HEK293 (cell line): ENCODE data around the gene SAMD1.

Experiments
- CTCF ChIA-PET: fragments of 350-600 bp; formaldehyde crosslinking; extraction: SDS; loops from one replicate; lab custom pipeline; 2021; ENCODE audit warnings: antibody characterized with exemption; lab: Yijun Ruan, JAX
- POLR2A ChIA-PET: fragments of 300-600 bp; formaldehyde crosslinking; extraction: SDS; loops from one replicate; lab custom pipeline; 2020; ENCODE audit warnings: antibody characterized with exemption, inconsistent platforms; lab: Yijun Ruan, JAX
- H3K27ac ChIP-seq: fragments of 200-500 bp; sonication (Bioruptor generic); 2 replicates; pipeline ENCODE4 v1.5.1; 2014; ENCODE audit warnings: low read depth, low read length, control low read depth, inconsistent platforms; ENCODE audit errors: extremely low read depth
- H3K36me3 ChIP-seq, 2 experiments: fragments of 200-500 bp in 1 of 2; sonication (Bioruptor generic) in 1 of 2; 1 replicate in 1 of 2; 2 replicates in 1 of 2; pipeline ENCODE4 v1.5.1; 2014 to 2017; ENCODE audit warnings: inconsistent platforms in 2 of 2, low read length in 2 of 2; ENCODE audit not compliant: control insufficient read depth in 2 of 2, insufficient read depth in 1 of 2
- H3K4me1 ChIP-seq: fragments of 200-500 bp; sonication (Bioruptor generic); 2 replicates; pipeline ENCODE4 v1.5.1; 2014; ENCODE audit warnings: mild to moderate bottlenecking, low read length, inconsistent platforms; ENCODE audit not compliant: control insufficient read depth, insufficient read depth
- H3K4me3 ChIP-seq: 2 replicates; pipeline ENCODE4 v1.5.1; 2011; ENCODE audit warnings: low read depth, mild to moderate bottlenecking, control low read depth, low read length, moderate library complexity
- H3K9me3 ChIP-seq: fragments of 200-500 bp; sonication (Bioruptor generic); 2 replicates; pipeline ENCODE4 v1.5.1; 2014; ENCODE audit warnings: low read depth, low read length, inconsistent platforms; ENCODE audit not compliant: control insufficient read depth, insufficient read depth
- GFI1B ChIP-seq: fragments of 450-650 bp; formaldehyde crosslinking; IDR thresholded peaks from 2 replicates; pipeline ENCODE4 v1.5.1; 2016; ENCODE audit warnings: missing biosample characterization, missing genetic modification characterization
- KLF8 ChIP-seq: fragments of 450-650 bp; formaldehyde crosslinking; IDR thresholded peaks from 2 replicates; pipeline ENCODE4 v1.5.1; 2016; ENCODE audit warnings: missing biosample characterization, missing genetic modification characterization
- KLF9 ChIP-seq: fragments of 450-650 bp; formaldehyde crosslinking; IDR thresholded peaks from 2 replicates; pipeline ENCODE4 v1.5.1; 2016; ENCODE audit warnings: missing biosample characterization, missing genetic modification characterization, low read depth
- MZF1 ChIP-seq: fragments of 450-650 bp; formaldehyde crosslinking; IDR thresholded peaks from 2 replicates; pipeline ENCODE4 v1.5.1; 2017; ENCODE audit warnings: missing biosample characterization, missing genetic modification characterization, borderline replicate concordance
- PRDM1 ChIP-seq: fragments of 450-650 bp; formaldehyde crosslinking; IDR thresholded peaks from 2 replicates; pipeline ENCODE4; 2016; ENCODE audit warnings: missing biosample characterization, missing genetic modification characterization
- YY1 ChIP-seq: fragments of 450-650 bp; formaldehyde crosslinking; IDR thresholded peaks from 2 replicates; pipeline ENCODE4 v1.5.1; 2018; ENCODE audit warnings: missing biosample characterization, missing genetic modification characterization
- ZBTB8A ChIP-seq: fragments of 450-650 bp; formaldehyde crosslinking; IDR thresholded peaks from 2 replicates; pipeline ENCODE4 v1.5.1; 2016; ENCODE audit warnings: missing biosample characterization, missing genetic modification characterization
- ZFP69B ChIP-seq: fragments of 450-650 bp; formaldehyde crosslinking; IDR thresholded peaks from 2 replicates; pipeline ENCODE4 v1.5.1; 2016; ENCODE audit warnings: missing biosample characterization, missing genetic modification characterization
- ZNF292 ChIP-seq: fragments of 450-650 bp; formaldehyde crosslinking; IDR thresholded peaks from 2 replicates; pipeline ENCODE4 v1.5.1; 2016; ENCODE audit warnings: low read depth, missing biosample characterization, missing genetic modification characterization, borderline replicate concordance
- ZNF366 ChIP-seq: fragments of 450-650 bp; formaldehyde crosslinking; conservative IDR thresholded peaks from 2 replicates; pipeline ENCODE4 v1.5.1; 2016; ENCODE audit warnings: missing biosample characterization, missing genetic modification characterization
- ZNF521 ChIP-seq: fragments of 450-650 bp; formaldehyde crosslinking; IDR thresholded peaks from 2 replicates; pipeline ENCODE4 v1.5.1; 2017; ENCODE audit warnings: missing biosample characterization, mild to moderate bottlenecking, missing genetic modification characterization
- ZNF529 ChIP-seq: fragments of 450-650 bp; formaldehyde crosslinking; IDR thresholded peaks from 2 replicates; pipeline ENCODE4 v1.5.1; 2017; ENCODE audit warnings: missing genetic modification characterization, missing biosample characterization; ENCODE audit not compliant: insufficient replicate concordance
- ZNF830 ChIP-seq: fragments of 450-650 bp; IDR thresholded peaks from 2 replicates; pipeline ENCODE4 v1.5.0; 2018; ENCODE audit warnings: missing biosample characterization, missing genetic modification characterization, low read depth, mild to moderate bottlenecking, moderate library complexity
- TF ChIP-seq, protein P1 (sequence below): fragments of 450-650 bp; formaldehyde crosslinking; IDR thresholded peaks from 2 replicates; pipeline ENCODE4 v1.5.1; 2016; ENCODE audit warnings: missing biosample characterization, missing genetic modification characterization, borderline replicate concordance
- TF ChIP-seq, protein P2 (sequence below): fragments of 450-650 bp; formaldehyde crosslinking; IDR thresholded peaks from 2 replicates; pipeline ENCODE4 v1.5.1; 2016; ENCODE audit warnings: missing biosample characterization, missing genetic modification characterization
- TF ChIP-seq, protein P3 (sequence below): fragments of 450-650 bp; formaldehyde crosslinking; IDR thresholded peaks from 2 replicates; pipeline ENCODE4 v1.5.1; 2017; ENCODE audit warnings: missing biosample characterization, missing genetic modification characterization

SAMD1 gene

DNA sequence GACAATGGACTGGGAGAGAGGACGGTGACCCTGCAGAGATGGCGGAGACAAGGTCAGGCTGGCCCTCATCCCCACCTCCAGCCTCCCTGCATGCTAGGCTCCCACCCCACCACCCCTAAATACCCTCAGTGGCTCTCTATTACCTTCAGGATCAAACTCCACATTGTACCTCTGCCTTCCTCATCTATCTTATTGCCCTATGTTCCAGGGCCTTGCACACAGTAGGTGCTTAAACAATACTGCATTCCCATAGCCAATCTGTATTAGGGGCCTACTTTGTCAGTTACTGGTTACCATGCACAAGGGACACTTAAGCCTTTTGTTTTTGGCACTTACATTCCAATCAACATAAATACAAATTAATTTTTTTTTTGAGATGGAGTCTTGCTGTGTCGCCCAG, 35.2 kb downstream of the SAMD1 start:
- POLR2A ChIA-PET: no interaction called here
- Histone ChIP-seq H3K4me1 (peaks cover 4% of the 10 kb centered on the region), H3K27ac (no peak overlapping the region), H3K4me3 (no peak overlapping the region), H3K36me3 (no peaks in the 10 kb centered on the region), H3K9me3 (no peaks in the 10 kb centered on the region)
- CTCF ChIA-PET: interaction anchor here (1.1 to 6.9 kb wide), 2 partner anchors 12 to 16 kb away, joined by 3 to 80 read pairs; partner anchors contain the start of gene MISP3
- TF ChIP-seq ZFP69B (tag by site-specific recombination): no peak
- TF ChIP-seq, all 188 proteins: peak for 0

DNA sequence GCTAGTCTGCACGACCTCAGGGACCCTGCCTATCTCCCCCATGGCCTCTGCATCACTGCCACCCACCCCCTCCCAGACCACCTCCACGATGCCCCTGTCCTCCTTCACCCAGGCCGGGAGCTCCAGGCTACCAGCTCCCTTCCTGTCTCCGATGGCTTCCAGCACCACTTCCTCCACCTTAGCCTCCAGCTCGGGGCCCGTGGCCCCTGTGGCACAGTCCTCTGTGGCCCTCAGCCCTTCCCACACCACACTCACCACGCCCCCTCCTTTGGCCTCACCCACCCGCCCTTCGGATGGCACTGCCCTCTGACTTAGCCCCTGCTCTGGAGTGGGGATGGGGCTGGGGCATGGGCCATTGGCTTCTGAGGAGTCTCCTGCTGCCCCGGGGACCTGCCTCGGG, 35.8 kb downstream of the SAMD1 start:
- POLR2A ChIA-PET: no interaction called here
- H3K4me1 ChIP-seq: peaks cover 4% of the 10 kb centered on the region
- CTCF ChIA-PET: interaction anchor here (0.6 to 0.8 kb wide), 2 partner anchors 15 to 19 kb away, joined by 3 to 5 read pairs; no protein-coding TSS in a partner anchor

DNA sequence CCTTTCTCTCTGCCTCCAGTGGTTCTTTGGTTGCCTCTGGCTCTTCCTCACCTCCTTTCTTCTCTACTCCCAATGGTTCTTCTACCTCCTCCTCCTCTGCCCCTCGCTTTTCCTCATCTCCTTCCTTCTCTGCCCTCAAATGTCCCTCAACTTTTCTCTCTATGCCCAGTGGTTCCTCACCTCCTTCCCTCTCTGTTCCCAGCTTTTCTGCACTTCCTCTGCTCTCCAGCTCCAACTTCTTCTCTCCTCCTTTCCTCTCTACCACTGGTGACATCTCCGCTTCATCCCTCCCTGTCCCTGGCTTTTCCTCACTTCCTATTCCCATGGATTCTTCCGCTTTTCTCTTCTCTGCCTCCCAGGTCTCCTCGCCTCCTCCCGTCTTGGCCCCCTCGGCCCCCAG, 36.5 kb downstream of the SAMD1 start:
- Histone ChIP-seq H3K4me1 (peaks cover 4% of the 10 kb centered on the region), H3K9me3 (no peaks in the 10 kb centered on the region), H3K27ac (no peak overlapping the region), H3K36me3 (no peaks in the 10 kb centered on the region; a peak in 1 of 3 replicates), H3K4me3 (no peak overlapping the region)
- TF ChIP-seq ZNF529 (tag by site-specific recombination): no peak
- TF ChIP-seq KLF8 (tag by site-specific recombination): peak; percentile 31; the same call in 1 of the 2 replicates
- TF ChIP-seq, protein P1, sequence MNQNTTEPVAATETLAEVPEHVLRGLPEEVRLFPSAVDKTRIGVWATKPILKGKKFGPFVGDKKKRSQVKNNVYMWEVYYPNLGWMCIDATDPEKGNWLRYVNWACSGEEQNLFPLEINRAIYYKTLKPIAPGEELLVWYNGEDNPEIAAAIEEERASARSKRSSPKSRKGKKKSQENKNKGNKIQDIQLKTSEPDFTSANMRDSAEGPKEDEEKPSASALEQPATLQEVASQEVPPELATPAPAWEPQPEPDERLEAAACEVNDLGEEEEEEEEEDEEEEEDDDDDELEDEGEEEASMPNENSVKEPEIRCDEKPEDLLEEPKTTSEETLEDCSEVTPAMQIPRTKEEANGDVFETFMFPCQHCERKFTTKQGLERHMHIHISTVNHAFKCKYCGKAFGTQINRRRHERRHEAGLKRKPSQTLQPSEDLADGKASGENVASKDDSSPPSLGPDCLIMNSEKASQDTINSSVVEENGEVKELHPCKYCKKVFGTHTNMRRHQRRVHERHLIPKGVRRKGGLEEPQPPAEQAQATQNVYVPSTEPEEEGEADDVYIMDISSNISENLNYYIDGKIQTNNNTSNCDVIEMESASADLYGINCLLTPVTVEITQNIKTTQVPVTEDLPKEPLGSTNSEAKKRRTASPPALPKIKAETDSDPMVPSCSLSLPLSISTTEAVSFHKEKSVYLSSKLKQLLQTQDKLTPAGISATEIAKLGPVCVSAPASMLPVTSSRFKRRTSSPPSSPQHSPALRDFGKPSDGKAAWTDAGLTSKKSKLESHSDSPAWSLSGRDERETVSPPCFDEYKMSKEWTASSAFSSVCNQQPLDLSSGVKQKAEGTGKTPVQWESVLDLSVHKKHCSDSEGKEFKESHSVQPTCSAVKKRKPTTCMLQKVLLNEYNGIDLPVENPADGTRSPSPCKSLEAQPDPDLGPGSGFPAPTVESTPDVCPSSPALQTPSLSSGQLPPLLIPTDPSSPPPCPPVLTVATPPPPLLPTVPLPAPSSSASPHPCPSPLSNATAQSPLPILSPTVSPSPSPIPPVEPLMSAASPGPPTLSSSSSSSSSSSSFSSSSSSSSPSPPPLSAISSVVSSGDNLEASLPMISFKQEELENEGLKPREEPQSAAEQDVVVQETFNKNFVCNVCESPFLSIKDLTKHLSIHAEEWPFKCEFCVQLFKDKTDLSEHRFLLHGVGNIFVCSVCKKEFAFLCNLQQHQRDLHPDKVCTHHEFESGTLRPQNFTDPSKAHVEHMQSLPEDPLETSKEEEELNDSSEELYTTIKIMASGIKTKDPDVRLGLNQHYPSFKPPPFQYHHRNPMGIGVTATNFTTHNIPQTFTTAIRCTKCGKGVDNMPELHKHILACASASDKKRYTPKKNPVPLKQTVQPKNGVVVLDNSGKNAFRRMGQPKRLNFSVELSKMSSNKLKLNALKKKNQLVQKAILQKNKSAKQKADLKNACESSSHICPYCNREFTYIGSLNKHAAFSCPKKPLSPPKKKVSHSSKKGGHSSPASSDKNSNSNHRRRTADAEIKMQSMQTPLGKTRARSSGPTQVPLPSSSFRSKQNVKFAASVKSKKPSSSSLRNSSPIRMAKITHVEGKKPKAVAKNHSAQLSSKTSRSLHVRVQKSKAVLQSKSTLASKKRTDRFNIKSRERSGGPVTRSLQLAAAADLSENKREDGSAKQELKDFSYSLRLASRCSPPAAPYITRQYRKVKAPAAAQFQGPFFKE: no peak
- TF ChIP-seq ZBTB8A (tag by site-specific recombination): no peak
- no peak for TF ChIP-seq GFI1B (tag by site-specific recombination)
- peak; percentile 74 for TF ChIP-seq PRDM1
- TF ChIP-seq, protein P2, sequence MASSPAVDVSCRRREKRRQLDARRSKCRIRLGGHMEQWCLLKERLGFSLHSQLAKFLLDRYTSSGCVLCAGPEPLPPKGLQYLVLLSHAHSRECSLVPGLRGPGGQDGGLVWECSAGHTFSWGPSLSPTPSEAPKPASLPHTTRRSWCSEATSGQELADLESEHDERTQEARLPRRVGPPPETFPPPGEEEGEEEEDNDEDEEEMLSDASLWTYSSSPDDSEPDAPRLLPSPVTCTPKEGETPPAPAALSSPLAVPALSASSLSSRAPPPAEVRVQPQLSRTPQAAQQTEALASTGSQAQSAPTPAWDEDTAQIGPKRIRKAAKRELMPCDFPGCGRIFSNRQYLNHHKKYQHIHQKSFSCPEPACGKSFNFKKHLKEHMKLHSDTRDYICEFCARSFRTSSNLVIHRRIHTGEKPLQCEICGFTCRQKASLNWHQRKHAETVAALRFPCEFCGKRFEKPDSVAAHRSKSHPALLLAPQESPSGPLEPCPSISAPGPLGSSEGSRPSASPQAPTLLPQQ (tag by site-specific recombination): no peak
- TF ChIP-seq ZNF521 (tag by site-specific recombination): no peak
- TF ChIP-seq ZNF830 (tag by site-specific recombination): no peak
- TF ChIP-seq, protein P3, sequence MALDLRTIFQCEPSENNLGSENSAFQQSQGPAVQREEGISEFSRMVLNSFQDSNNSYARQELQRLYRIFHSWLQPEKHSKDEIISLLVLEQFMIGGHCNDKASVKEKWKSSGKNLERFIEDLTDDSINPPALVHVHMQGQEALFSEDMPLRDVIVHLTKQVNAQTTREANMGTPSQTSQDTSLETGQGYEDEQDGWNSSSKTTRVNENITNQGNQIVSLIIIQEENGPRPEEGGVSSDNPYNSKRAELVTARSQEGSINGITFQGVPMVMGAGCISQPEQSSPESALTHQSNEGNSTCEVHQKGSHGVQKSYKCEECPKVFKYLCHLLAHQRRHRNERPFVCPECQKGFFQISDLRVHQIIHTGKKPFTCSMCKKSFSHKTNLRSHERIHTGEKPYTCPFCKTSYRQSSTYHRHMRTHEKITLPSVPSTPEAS (tag by site-specific recombination): no peak
- TF ChIP-seq MZF1 (tag by site-specific recombination): no peak
- TF ChIP-seq YY1 (tag by site-specific recombination): no peak
- peak; percentile 75 for TF ChIP-seq ZNF366 (tag by site-specific recombination)
- CTCF ChIA-PET: interaction anchor here (0.8 to 2.4 kb wide), 2 partner anchors 12 to 20 kb away, joined by 3 to 20 read pairs; no protein-coding TSS in a partner anchor
- POLR2A ChIA-PET: no interaction called here

More for the DNA sequence above, 35.8 kb downstream of the SAMD1 start:
- H3K36me3 ChIP-seq: no peaks in the 10 kb centered on the region; a peak in 1 of 3 replicates
- no peak overlapping the region for H3K4me3 ChIP-seq
- no peaks in the 10 kb centered on the region for H3K9me3 ChIP-seq
- H3K27ac ChIP-seq: no peak overlapping the region
- TF ChIP-seq ZNF292 (tag by site-specific recombination) (no peak), KLF9 (tag by site-specific recombination) (peak; percentile 16; the same call in 1 of the 2 replicates)
